ENCODE measurements around the gene FXYD7.

Gene FXYD7

DNA sequence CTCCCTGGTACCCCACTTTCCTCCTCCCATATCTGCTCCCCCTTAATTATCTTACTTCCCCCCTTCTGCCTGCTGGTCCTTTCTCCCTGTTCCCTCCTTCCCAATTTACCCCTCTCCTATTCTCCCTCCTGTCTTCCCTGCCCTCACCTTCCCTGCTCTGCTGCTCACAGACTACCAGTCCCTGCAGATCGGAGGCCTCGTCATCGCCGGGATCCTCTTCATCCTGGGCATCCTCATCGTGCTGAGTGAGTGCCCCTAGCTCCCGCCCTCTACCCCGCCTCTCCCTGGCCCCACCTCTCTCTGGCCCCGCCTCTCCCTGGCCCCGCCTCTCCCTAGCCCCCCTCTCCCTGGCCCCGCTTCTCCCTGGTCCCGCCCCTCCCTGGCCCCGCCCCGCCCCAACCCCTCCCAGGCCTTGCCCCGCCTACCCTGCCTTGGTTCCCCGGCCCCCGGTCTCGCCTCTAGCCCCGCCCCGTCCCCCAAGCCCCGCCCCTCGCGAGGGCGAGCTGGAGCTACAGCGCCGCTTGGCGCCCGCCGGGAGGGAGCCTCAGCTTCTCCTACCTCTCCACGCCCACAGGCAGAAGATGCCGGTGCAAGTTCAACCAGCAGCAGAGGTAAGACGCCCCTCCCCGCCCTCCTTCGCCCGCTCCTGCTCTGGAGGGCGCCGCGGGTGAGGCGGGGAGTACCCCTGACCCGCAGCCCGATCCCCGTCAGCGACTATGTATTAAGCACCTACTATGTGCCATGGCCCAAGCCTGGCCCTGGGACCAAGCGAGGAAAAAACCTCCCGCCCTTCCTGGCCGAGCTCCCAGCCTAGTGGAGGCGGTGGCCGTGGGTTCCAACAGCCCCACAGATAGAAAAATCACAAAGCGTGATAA, 1.9 kb upstream of the FXYD7 start (continued):
- TF ChIP-seq, protein P1, sequence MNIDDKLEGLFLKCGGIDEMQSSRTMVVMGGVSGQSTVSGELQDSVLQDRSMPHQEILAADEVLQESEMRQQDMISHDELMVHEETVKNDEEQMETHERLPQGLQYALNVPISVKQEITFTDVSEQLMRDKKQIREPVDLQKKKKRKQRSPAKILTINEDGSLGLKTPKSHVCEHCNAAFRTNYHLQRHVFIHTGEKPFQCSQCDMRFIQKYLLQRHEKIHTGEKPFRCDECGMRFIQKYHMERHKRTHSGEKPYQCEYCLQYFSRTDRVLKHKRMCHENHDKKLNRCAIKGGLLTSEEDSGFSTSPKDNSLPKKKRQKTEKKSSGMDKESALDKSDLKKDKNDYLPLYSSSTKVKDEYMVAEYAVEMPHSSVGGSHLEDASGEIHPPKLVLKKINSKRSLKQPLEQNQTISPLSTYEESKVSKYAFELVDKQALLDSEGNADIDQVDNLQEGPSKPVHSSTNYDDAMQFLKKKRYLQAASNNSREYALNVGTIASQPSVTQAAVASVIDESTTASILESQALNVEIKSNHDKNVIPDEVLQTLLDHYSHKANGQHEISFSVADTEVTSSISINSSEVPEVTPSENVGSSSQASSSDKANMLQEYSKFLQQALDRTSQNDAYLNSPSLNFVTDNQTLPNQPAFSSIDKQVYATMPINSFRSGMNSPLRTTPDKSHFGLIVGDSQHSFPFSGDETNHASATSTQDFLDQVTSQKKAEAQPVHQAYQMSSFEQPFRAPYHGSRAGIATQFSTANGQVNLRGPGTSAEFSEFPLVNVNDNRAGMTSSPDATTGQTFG (tag by site-specific recombination; IDR thresholded peaks at IDR 0.05; ENCODE audit: borderline replicate concordance), result peak; percentile 73; the same call in 1 of the 2 replicates
- TF ChIP-seq ZBTB20 (tag by site-specific recombination; IDR thresholded peaks at IDR 0.05) (peak; percentile 47; the same call in 1 of the 2 replicates), ZFP3 (tag by site-specific recombination; IDR thresholded peaks at IDR 0.05; ENCODE audit: low read depth) (peak; percentile 27; the same call in 1 of the 2 replicates), WT1 (tag by site-specific recombination; IDR thresholded peaks at IDR 0.05) (peak; percentile 29; the same call in 1 of the 2 replicates), SP7 (tag by site-specific recombination; IDR thresholded peaks at IDR 0.05) (peak; percentile 50), KLF8 (tag by site-specific recombination; IDR thresholded peaks at IDR 0.05) (peak; percentile 62; the same call in 1 of the 2 replicates), ZNF23 (tag by site-specific recombination; IDR thresholded peaks at IDR 0.05; ENCODE audit: borderline replicate concordance) (no peak), ZNF202 (tag by site-specific recombination; IDR thresholded peaks at IDR 0.05; ENCODE audit: borderline replicate concordance) (no peak), ZNF677 (tag by site-specific recombination; IDR thresholded peaks at IDR 0.05) (no peak), ZNF394 (tag by site-specific recombination; IDR thresholded peaks at IDR 0.05; ENCODE audit: borderline replicate concordance) (peak; percentile 97), ZNF132 (tag by site-specific recombination; IDR thresholded peaks at IDR 0.05; ENCODE audit: borderline replicate concordance) (no peak), ZNF658 (tag by site-specific recombination; IDR thresholded peaks at IDR 0.05) (no peak), ZNF791 (tag by site-specific recombination; IDR thresholded peaks at IDR 0.05) (no peak; the same call in 1 of the 2 replicates), GLIS1 (tag by site-specific recombination; IDR thresholded peaks at IDR 0.05) (peak; percentile 46), ZNF266 (tag by site-specific recombination; IDR thresholded peaks at IDR 0.05; ENCODE audit: low read depth) (no peak), ZBTB21 (tag by site-specific recombination; IDR thresholded peaks at IDR 0.05) (peak; percentile 78), ZNF843 (tag by site-specific recombination; IDR thresholded peaks at IDR 0.05) (0 out of 2 replicates have a peak, but pooled peaks have one; percentile 37), ZNF624 (tag by site-specific recombination; IDR thresholded peaks at IDR 0.05) (no peak), ZNF140 (tag by site-specific recombination; IDR thresholded peaks at IDR 0.05) (no peak; the same call in 1 of the 2 replicates)
- TF ChIP-seq, protein P2, sequence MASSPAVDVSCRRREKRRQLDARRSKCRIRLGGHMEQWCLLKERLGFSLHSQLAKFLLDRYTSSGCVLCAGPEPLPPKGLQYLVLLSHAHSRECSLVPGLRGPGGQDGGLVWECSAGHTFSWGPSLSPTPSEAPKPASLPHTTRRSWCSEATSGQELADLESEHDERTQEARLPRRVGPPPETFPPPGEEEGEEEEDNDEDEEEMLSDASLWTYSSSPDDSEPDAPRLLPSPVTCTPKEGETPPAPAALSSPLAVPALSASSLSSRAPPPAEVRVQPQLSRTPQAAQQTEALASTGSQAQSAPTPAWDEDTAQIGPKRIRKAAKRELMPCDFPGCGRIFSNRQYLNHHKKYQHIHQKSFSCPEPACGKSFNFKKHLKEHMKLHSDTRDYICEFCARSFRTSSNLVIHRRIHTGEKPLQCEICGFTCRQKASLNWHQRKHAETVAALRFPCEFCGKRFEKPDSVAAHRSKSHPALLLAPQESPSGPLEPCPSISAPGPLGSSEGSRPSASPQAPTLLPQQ (tag by site-specific recombination; IDR thresholded peaks at IDR 0.05), result peak; percentile 50; the same call in 1 of the 2 replicates
- TF ChIP-seq, protein P3, sequence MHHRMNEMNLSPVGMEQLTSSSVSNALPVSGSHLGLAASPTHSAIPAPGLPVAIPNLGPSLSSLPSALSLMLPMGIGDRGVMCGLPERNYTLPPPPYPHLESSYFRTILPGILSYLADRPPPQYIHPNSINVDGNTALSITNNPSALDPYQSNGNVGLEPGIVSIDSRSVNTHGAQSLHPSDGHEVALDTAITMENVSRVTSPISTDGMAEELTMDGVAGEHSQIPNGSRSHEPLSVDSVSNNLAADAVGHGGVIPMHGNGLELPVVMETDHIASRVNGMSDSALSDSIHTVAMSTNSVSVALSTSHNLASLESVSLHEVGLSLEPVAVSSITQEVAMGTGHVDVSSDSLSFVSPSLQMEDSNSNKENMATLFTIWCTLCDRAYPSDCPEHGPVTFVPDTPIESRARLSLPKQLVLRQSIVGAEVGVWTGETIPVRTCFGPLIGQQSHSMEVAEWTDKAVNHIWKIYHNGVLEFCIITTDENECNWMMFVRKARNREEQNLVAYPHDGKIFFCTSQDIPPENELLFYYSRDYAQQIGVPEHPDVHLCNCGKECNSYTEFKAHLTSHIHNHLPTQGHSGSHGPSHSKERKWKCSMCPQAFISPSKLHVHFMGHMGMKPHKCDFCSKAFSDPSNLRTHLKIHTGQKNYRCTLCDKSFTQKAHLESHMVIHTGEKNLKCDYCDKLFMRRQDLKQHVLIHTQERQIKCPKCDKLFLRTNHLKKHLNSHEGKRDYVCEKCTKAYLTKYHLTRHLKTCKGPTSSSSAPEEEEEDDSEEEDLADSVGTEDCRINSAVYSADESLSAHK (tag by site-specific recombination; IDR thresholded peaks at IDR 0.05), result no peak
- TF ChIP-seq, protein P4, sequence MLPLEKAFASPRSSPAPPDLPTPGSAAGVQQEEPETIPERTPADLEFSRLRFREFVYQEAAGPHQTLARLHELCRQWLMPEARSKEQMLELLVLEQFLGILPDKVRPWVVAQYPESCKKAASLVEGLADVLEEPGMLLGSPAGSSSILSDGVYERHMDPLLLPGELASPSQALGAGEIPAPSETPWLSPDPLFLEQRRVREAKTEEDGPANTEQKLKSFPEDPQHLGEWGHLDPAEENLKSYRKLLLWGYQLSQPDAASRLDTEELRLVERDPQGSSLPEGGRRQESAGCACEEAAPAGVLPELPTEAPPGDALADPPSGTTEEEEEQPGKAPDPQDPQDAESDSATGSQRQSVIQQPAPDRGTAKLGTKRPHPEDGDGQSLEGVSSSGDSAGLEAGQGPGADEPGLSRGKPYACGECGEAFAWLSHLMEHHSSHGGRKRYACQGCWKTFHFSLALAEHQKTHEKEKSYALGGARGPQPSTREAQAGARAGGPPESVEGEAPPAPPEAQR (tag by site-specific recombination; IDR thresholded peaks at IDR 0.05), result no peak; the same call in 1 of the 2 replicates
- TF ChIP-seq, protein P5, sequence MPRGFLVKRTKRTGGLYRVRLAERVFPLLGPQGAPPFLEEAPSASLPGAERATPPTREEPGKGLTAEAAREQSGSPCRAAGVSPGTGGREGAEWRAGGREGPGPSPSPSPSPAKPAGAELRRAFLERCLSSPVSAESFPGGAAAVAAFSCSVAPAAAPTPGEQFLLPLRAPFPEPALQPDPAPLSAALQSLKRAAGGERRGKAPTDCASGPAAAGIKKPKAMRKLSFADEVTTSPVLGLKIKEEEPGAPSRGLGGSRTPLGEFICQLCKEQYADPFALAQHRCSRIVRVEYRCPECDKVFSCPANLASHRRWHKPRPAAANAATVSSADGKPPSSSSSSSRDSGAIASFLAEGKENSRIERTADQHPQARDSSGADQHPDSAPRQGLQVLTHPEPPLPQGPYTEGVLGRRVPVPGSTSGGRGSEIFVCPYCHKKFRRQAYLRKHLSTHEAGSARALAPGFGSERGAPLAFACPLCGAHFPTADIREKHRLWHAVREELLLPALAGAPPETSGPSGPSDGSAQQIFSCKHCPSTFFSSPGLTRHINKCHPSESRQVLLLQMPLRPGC (tag by site-specific recombination; IDR thresholded peaks at IDR 0.05), result peak; percentile 73
- TF ChIP-seq, protein P6, sequence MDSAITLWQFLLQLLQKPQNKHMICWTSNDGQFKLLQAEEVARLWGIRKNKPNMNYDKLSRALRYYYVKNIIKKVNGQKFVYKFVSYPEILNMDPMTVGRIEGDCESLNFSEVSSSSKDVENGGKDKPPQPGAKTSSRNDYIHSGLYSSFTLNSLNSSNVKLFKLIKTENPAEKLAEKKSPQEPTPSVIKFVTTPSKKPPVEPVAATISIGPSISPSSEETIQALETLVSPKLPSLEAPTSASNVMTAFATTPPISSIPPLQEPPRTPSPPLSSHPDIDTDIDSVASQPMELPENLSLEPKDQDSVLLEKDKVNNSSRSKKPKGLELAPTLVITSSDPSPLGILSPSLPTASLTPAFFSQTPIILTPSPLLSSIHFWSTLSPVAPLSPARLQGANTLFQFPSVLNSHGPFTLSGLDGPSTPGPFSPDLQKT (IDR thresholded peaks at IDR 0.05; ENCODE audit: borderline replicate concordance, low read depth, low read length), result no peak
